Measurements from ENCODE around the gene SNCAIP. TPM values are rescaled to one million over a fixed set of nuclear protein-coding genes. Genes with fewer than 3 reads are reported as not detected.

The SNCAIP gene
- total RNA-seq, 1 experiment from 2014 or later, result 0.21 TPM

DNA sequence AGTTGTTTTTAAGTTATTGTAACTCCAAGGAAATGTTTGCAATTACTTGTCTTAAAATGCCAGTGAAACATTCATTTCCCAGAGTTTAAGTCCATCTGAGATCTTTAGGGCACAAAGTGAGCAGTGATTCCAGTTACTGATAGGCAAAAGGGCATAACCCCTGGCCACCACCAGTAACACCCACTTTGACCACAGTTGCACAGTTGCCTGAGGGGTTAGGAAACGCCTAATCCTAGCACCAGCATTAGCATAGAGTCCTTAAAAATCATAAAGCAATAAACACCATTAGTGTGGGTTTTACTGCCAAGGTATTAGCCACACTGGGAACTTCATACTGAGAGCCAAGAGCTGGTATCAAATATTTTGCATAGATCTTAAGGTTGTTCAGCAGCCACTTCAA is 143.9 kb downstream of the SNCAIP start:
- BruUV-seq (replicated peaks), result no TSS peak
- Mint-ChIP-seq H3K36me3 (ENCODE audit: insufficient read depth, unreplicated experiment) (no peaks in the 10 kb centered on the region), H3K27ac (ENCODE audit: low read depth, unreplicated experiment) (no peak overlapping the region), H3K27me3 (ENCODE audit: insufficient read depth, unreplicated experiment) (no peaks in the 10 kb centered on the region), H3K4me3 (ENCODE audit: unreplicated experiment) (no peak overlapping the region), H3K9me3 (ENCODE audit: unreplicated experiment) (no peaks in the 10 kb centered on the region), H3K4me1 (ENCODE audit: insufficient read depth, unreplicated experiment) (peaks cover 11% of the 10 kb centered on the region)
- TF ChIP-seq, protein P1, sequence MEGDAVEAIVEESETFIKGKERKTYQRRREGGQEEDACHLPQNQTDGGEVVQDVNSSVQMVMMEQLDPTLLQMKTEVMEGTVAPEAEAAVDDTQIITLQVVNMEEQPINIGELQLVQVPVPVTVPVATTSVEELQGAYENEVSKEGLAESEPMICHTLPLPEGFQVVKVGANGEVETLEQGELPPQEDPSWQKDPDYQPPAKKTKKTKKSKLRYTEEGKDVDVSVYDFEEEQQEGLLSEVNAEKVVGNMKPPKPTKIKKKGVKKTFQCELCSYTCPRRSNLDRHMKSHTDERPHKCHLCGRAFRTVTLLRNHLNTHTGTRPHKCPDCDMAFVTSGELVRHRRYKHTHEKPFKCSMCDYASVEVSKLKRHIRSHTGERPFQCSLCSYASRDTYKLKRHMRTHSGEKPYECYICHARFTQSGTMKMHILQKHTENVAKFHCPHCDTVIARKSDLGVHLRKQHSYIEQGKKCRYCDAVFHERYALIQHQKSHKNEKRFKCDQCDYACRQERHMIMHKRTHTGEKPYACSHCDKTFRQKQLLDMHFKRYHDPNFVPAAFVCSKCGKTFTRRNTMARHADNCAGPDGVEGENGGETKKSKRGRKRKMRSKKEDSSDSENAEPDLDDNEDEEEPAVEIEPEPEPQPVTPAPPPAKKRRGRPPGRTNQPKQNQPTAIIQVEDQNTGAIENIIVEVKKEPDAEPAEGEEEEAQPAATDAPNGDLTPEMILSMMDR (IDR thresholded peaks at IDR 0.05; ENCODE audit: unreplicated experiment), result no peak
- intact Hi-C loops (cut with micrococcal nuclease), result no loop called here
- DNase-seq (ENCODE audit: unreplicated experiment), result no peak
- CTCF ChIA-PET, result no interaction called here
- POLR2A ChIA-PET, result no interaction called here

GRCh38 chr5:122457178-122457826 is 145.3 kb downstream of the SNCAIP start:
- H3K36me3 Mint-ChIP-seq (ENCODE audit: insufficient read depth, unreplicated experiment), result no peaks in the 10 kb centered on the region
- DNase-seq (ENCODE audit: unreplicated experiment), result no peak
- H3K27ac Mint-ChIP-seq (ENCODE audit: low read depth, unreplicated experiment), result no peak overlapping the region
- no TSS peak for BruUV-seq (replicated peaks)
- intact Hi-C loops (cut with micrococcal nuclease), result no loop called here
- no peaks in the 10 kb centered on the region for H3K9me3 Mint-ChIP-seq (ENCODE audit: unreplicated experiment)
- CTCF ChIA-PET, result interaction anchor here (0.7 to 3.0 kb wide), 5 partner anchors 10 to 273 kb away, joined by 3 to 9 read pairs (median 4); no protein-coding TSS in a partner anchor
- H3K4me3 Mint-ChIP-seq (ENCODE audit: unreplicated experiment), result no peak overlapping the region
- TF ChIP-seq, protein P1 (IDR thresholded peaks at IDR 0.05; ENCODE audit: unreplicated experiment), result no peak
- peaks cover 11% of the 10 kb centered on the region for H3K4me1 Mint-ChIP-seq (ENCODE audit: insufficient read depth, unreplicated experiment)
- no peaks in the 10 kb centered on the region for H3K27me3 Mint-ChIP-seq (ENCODE audit: insufficient read depth, unreplicated experiment)
- POLR2A ChIA-PET, result no interaction called here

DNA sequence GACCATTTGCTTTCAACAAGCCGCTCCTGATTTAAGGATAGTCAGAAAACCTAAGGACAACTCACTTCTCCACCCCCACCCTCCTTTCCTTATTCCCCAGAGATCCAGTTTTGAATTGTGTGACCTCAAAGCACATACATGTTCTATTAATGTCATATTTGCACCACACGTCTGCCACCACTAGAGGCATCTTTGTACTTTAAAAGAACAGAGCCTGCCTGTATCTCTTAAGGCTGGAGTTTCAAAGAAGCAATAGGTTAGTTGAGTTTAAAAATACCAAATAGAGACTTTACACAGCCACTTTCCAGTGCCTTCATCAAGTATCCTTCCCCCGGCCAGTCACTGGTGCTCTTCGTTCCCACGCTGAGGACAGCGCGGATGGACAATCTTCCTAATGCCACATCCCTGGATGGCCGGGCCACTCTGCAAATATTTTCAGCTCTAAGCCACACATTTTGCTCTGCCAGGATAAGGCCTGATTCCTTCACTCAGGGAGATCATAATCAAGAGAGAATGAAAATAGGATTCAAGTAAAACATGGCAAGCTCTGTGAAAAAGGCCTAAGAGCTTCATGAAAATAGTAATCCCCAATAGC is 146.3 kb downstream of the SNCAIP start:
- TF ChIP-seq, protein P1 (IDR thresholded peaks at IDR 0.05; ENCODE audit: unreplicated experiment), result peak; percentile 63
- ChIA-PET POLR2A (interaction anchor here (0.6 to 1.1 kb wide), 2 partner anchors 16 to 40 kb away, joined by 3 to 5 read pairs; no protein-coding TSS in a partner anchor), CTCF (interaction anchor here (0.6 to 3.0 kb wide), 14 partner anchors 9 to 719 kb away, joined by 3 to 10 read pairs (median 4); no protein-coding TSS in a partner anchor)
- Mint-ChIP-seq H3K27ac (ENCODE audit: low read depth, unreplicated experiment) (no peak overlapping the region), H3K4me1 (ENCODE audit: insufficient read depth, unreplicated experiment) (peaks cover 11% of the 10 kb centered on the region), H3K27me3 (ENCODE audit: insufficient read depth, unreplicated experiment) (no peaks in the 10 kb centered on the region), H3K36me3 (ENCODE audit: insufficient read depth, unreplicated experiment) (no peaks in the 10 kb centered on the region), H3K4me3 (ENCODE audit: unreplicated experiment) (no peak overlapping the region), H3K9me3 (ENCODE audit: unreplicated experiment) (no peaks in the 10 kb centered on the region)
- intact Hi-C loops (cut with micrococcal nuclease), result loop anchor here (1.0 kb wide), 1 partner anchor 34 kb away; no protein-coding TSS in a partner anchor
- BruUV-seq (replicated peaks), result no TSS peak
- peak; percentile 66 for DNase-seq (ENCODE audit: unreplicated experiment)

DNA sequence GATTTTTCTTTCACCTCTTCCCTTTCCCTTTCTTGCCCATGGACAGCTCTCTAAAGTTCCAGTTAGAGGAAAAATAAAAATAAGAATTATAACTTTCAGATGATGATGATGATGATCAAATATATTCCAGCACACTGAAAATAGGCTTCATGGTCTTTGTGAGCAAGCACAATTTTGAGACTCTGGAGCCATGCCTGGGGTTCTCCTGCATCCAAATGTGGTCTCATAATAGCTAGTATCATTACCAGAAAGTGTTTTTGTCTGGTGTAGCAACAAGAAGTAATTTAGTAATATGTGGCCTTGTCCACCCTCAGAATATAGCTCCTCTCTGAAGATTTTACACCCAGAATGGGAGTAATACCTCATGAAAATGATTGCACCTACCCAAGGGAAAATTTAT is 150.4 kb downstream of the SNCAIP start:
- Mint-ChIP-seq H3K9me3 (ENCODE audit: unreplicated experiment) (no peaks in the 10 kb centered on the region), H3K4me1 (ENCODE audit: insufficient read depth, unreplicated experiment) (peaks cover 6% of the 10 kb centered on the region), H3K27me3 (ENCODE audit: insufficient read depth, unreplicated experiment) (no peaks in the 10 kb centered on the region), H3K4me3 (ENCODE audit: unreplicated experiment) (no peak overlapping the region), H3K36me3 (ENCODE audit: insufficient read depth, unreplicated experiment) (no peaks in the 10 kb centered on the region), H3K27ac (ENCODE audit: low read depth, unreplicated experiment) (no peak overlapping the region)
- ChIA-PET CTCF (interaction anchor here (0.6 to 1.7 kb wide), 9 partner anchors 9 to 271 kb away, joined by 3 to 10 read pairs (median 4); no protein-coding TSS in a partner anchor), POLR2A (interaction anchor here (0.7 to 2.8 kb wide), 5 partner anchors 11 to 227 kb away, joined by 3 to 12 read pairs (median 3); no protein-coding TSS in a partner anchor)
- BruUV-seq (replicated peaks), result no TSS peak
- no peak for DNase-seq (ENCODE audit: unreplicated experiment)
- intact Hi-C loops (cut with micrococcal nuclease), result no loop called here
- TF ChIP-seq, protein P1 (IDR thresholded peaks at IDR 0.05; ENCODE audit: unreplicated experiment), result no peak
